CD4-positive, alpha-beta T cell (primary cell): Measurements from ENCODE around the gene PGM5. TPM values are rescaled to one million over a fixed set of nuclear protein-coding genes. Genes with fewer than 3 reads are reported as not detected.

Source experiments
- ATAC-seq: fragments of 200-7000 bp; cut with Tn5 transposase; one replicate; pipeline ENCODE4 v1.10.0; 2022; ENCODE audit warnings: mild to moderate bottlenecking; ENCODE audit not compliant: poor library complexity
- CTCF ChIA-PET: fragments of 350-600 bp; sonication (Branson Sonifier 250); formaldehyde crosslinking; loops from one replicate; lab custom pipeline; 2021; ENCODE audit warnings: antibody characterized with exemption, inconsistent platforms; lab: Charles Lee
- POLR2A ChIA-PET: fragments of 350-600 bp; sonication (Branson Sonifier 250); formaldehyde crosslinking; loops from one replicate; lab custom pipeline; 2021; ENCODE audit warnings: antibody characterized with exemption, inconsistent platforms; lab: Charles Lee
- DNase-seq, 14 experiments: peaks; one replicate each; pipeline ENCODE4 v3.0.0-alpha.2; 2013 to 2020; ENCODE audit warnings: mixed read lengths in 2 of 14
- H3K27ac ChIP-seq, 2 donors: one replicate each; pipeline versions ENCODE4 v1.5.1 to v1.7.0; 2013; ENCODE audit warnings: low read length in 2 of 2, low read depth in 1 of 2, mild to moderate bottlenecking in 1 of 2
- H3K27me3 ChIP-seq, 2 experiments: 1 replicate in 1 of 2; 2 replicates in 1 of 2; pipeline versions ENCODE4 v1.6.1 to v1.7.0; 2013; ENCODE audit warnings: low read length in 2 of 2, control low read depth in 1 of 2, mild to moderate bottlenecking in 1 of 2, moderate library complexity in 1 of 2; ENCODE audit not compliant: insufficient read depth in 2 of 2, control insufficient read depth in 1 of 2
- H3K36me3 ChIP-seq: one replicate; pipeline ENCODE4 v1.6.1; 2013; ENCODE audit warnings: low read length, control low read depth; ENCODE audit not compliant: insufficient read depth
- H3K4me1 ChIP-seq: one replicate; pipeline ENCODE4 v1.6.1; 2013; ENCODE audit warnings: low read length, control low read depth; ENCODE audit not compliant: insufficient read depth
- H3K4me3 ChIP-seq: one replicate; pipeline ENCODE4 v1.5.1; 2013; ENCODE audit warnings: mild to moderate bottlenecking, low read length, moderate library complexity
- H3K9me3 ChIP-seq, 2 experiments: 1 replicate in 1 of 2; 2 replicates in 1 of 2; pipeline versions ENCODE4 v1.6.1 to v1.7.0; 2013; ENCODE audit warnings: low read length in 2 of 2, mild to moderate bottlenecking in 2 of 2, control low read depth in 1 of 2, moderate library complexity in 1 of 2; ENCODE audit not compliant: control insufficient read depth in 1 of 2, insufficient read depth in 1 of 2
- H3K27ac Mint-ChIP-seq: one replicate; pipeline ENCODE4 v1.8.0; 2020; ENCODE audit warnings: mixed read lengths
- H3K27me3 Mint-ChIP-seq: one replicate; pipeline ENCODE4 v1.8.0; 2021; ENCODE audit warnings: mixed read lengths
- H3K36me3 Mint-ChIP-seq: one replicate; pipeline ENCODE4 v1.8.0; 2021; ENCODE audit warnings: low read depth, mixed read lengths
- H3K4me1 Mint-ChIP-seq: one replicate; pipeline ENCODE4 v1.8.0; 2021; ENCODE audit warnings: low read depth, mixed read lengths
- H3K4me3 Mint-ChIP-seq: one replicate; pipeline ENCODE4 v1.8.0; 2020; ENCODE audit warnings: mild to moderate bottlenecking, mixed read lengths
- H3K9me3 Mint-ChIP-seq: one replicate; pipeline ENCODE4 v1.8.0; 2020; ENCODE audit warnings: mixed read lengths
- CTCF ChIP-seq: fragments of 200-600 bp; IDR thresholded peaks from one replicate; pipeline ENCODE4 v1.8.0; 2022; ENCODE audit warnings: antibody characterized with exemption, mild to moderate bottlenecking
- intact Hi-C, 2 experiments: fragments of 100-400 bp; cut with DNase I in 1 of 2; cut with micrococcal nuclease in 1 of 2; formaldehyde crosslinking; loops; one replicate each; pipeline versions ENCODE4 v1.15.1 to v1.9.0; 2023 to 2025; cut with DNase I, micrococcal nuclease
- total RNA-seq, 174 experiments: library from RNA in 2 of 174; stranded (reverse) in 2 of 174; gene quantifications; one replicate each; pipeline ENCODE4 v1.2.3 and lab custom pipeline; 2021 to 2026

The PGM5 gene
- total RNA-seq, 2 experiments from 2014 or later = not detected

- H3K36me3 Mint-ChIP-seq = no peaks in the 10 kb centered on the region
- CTCF ChIA-PET = no interaction called here
- Histone ChIP-seq H3K4me1 (no peaks in the 10 kb centered on the region), H3K27ac (no peak overlapping the region), H3K27me3 (no peaks in the 10 kb centered on the region), H3K36me3 (no peaks in the 10 kb centered on the region), H3K4me3 (no peak overlapping the region), H3K9me3 (no peaks in the 10 kb centered on the region)
- POLR2A ChIA-PET = no interaction called here
- no peaks in the 10 kb centered on the region for H3K9me3 Mint-ChIP-seq
- peaks cover 8% of the 10 kb centered on the region for H3K27me3 Mint-ChIP-seq
- no peak overlapping the region for H3K27ac Mint-ChIP-seq
- TF ChIP-seq CTCF = no peak
- ATAC-seq (no peak), DNase-seq (no peak)
- no peaks in the 10 kb centered on the region for H3K4me1 Mint-ChIP-seq
- H3K4me3 Mint-ChIP-seq = no peak overlapping the region
- intact Hi-C loops = loop anchor here in 1 of 2 experiments (10.0 kb wide), 1 partner anchor 62 kb away; no protein-coding TSS in a partner anchor
Observed at GRCh38 chr9:68506551-68506950, 150.1 kb downstream of the PGM5 start.

- no peak for TF ChIP-seq CTCF
- ATAC-seq = no peak
- intact Hi-C loops = loop anchor here in 1 of 2 experiments (10.0 kb wide), 1 partner anchor 62 kb away; no protein-coding TSS in a partner anchor
- no peak overlapping the region for H3K4me3 ChIP-seq
- H3K36me3 ChIP-seq = no peaks in the 10 kb centered on the region
- H3K27me3 ChIP-seq = no peaks in the 10 kb centered on the region
- H3K9me3 ChIP-seq = no peaks in the 10 kb centered on the region
- H3K27ac ChIP-seq = no peak overlapping the region
- no peaks in the 10 kb centered on the region for H3K4me1 ChIP-seq
- Mint-ChIP-seq H3K9me3 (no peaks in the 10 kb centered on the region), H3K27me3 (peaks cover 8% of the 10 kb centered on the region), H3K36me3 (no peaks in the 10 kb centered on the region), H3K4me1 (no peaks in the 10 kb centered on the region), H3K4me3 (no peak overlapping the region), H3K27ac (no peak overlapping the region)
- ChIA-PET POLR2A (no interaction called here), CTCF (no interaction called here)
- peak in 1 of 14 experiments; percentile 11 for DNase-seq
Observed at GRCh38 chr9:68507130-68507805, 150.9 kb downstream of the PGM5 start.

GRCh38 chr9:68507806-68508145, 151.4 kb downstream of the PGM5 start:
- no peaks in the 10 kb centered on the region for H3K4me1 ChIP-seq
- no peak overlapping the region for H3K27ac Mint-ChIP-seq
- H3K36me3 Mint-ChIP-seq = no peaks in the 10 kb centered on the region
- H3K27me3 Mint-ChIP-seq = peaks cover 8% of the 10 kb centered on the region
- no peaks in the 10 kb centered on the region for H3K27me3 ChIP-seq
- CTCF ChIA-PET = interaction anchor here (1.5 kb wide), 1 partner anchor 29 kb away, joined by 3 read pairs; no protein-coding TSS in a partner anchor
- H3K9me3 Mint-ChIP-seq = no peaks in the 10 kb centered on the region
- no peaks in the 10 kb centered on the region for H3K36me3 ChIP-seq
- H3K27ac ChIP-seq = no peak overlapping the region
- no peak overlapping the region for H3K4me3 Mint-ChIP-seq
- no peaks in the 10 kb centered on the region for H3K4me1 Mint-ChIP-seq
- POLR2A ChIA-PET = no interaction called here
- ATAC-seq (no peak), DNase-seq (no peak)
- intact Hi-C loops = loop anchor here in 1 of 2 experiments (10.0 kb wide), 1 partner anchor 63 kb away; no protein-coding TSS in a partner anchor
- no peak overlapping the region for H3K4me3 ChIP-seq
- H3K9me3 ChIP-seq = no peaks in the 10 kb centered on the region
- TF ChIP-seq CTCF = no peak
